Spleen (tissue), 11 donors: ENCODE results near the gene CCDC88B. TPM values are rescaled to one million over a fixed set of nuclear protein-coding genes. Genes with fewer than 3 reads are reported as not detected.
A peak's percentile ranks its signal among the peaks of the same experiment; 100 is the strongest.

Source experiments
- DNase-seq: peaks from one replicate; pipeline ENCODE4 v3.0.0-alpha.2; 2020
- H3K27ac ChIP-seq, 8 donors: fragments of 200-600 bp; sonication (generic) in 7 of 8; 1 replicate in 4 of 8; 2 replicates in 4 of 8; pipeline versions ENCODE4 v1.5.0 to v1.8.0; 2016 to 2021; ENCODE audit warnings: inconsistent platforms in 4 of 8, mild to moderate bottlenecking in 4 of 8, moderate library complexity in 1 of 8
- H3K27me3 ChIP-seq, 7 donors: fragments of 200-600 bp; sonication (generic) in 6 of 7; replicated peaks in 1 of 7; 1 replicate in 4 of 7; 2 replicates in 3 of 7; pipeline versions ENCODE4 v1.5.0 to v1.8.0; 2016 to 2021; ENCODE audit warnings: inconsistent platforms in 3 of 7, mild to moderate bottlenecking in 1 of 7
- H3K36me3 ChIP-seq, 6 donors: fragments of 200-600 bp; sonication (generic) in 5 of 6; 1 replicate in 4 of 6; 2 replicates in 2 of 6; pipeline versions ENCODE4 v1.5.0 to v1.8.0; 2016 to 2021; ENCODE audit warnings: inconsistent platforms in 2 of 6
- H3K4me1 ChIP-seq, 6 donors: fragments of 200-600 bp; sonication (generic) in 5 of 6; 1 replicate in 3 of 6; 2 replicates in 3 of 6; pipeline versions ENCODE4 v1.5.0 to v1.8.0; 2016 to 2021; ENCODE audit warnings: inconsistent platforms in 3 of 6
- H3K4me3 ChIP-seq, 8 donors: fragments of 200-600 bp; sonication (generic) in 7 of 8; 1 replicate in 4 of 8; 2 replicates in 4 of 8; pipeline versions ENCODE4 v1.5.0 to v1.8.0; 2016 to 2021; ENCODE audit warnings: inconsistent platforms in 4 of 8, mild to moderate bottlenecking in 4 of 8, moderate library complexity in 2 of 8
- H3K9me3 ChIP-seq, 8 donors: fragments of 200-600 bp; sonication (generic) in 7 of 8; 1 replicate in 4 of 8; 2 replicates in 4 of 8; pipeline versions ENCODE4 v1.5.0 to v1.8.0; 2016 to 2021; ENCODE audit warnings: inconsistent platforms in 4 of 8
- CTCF ChIP-seq, 11 experiments: fragments of 200-600 bp in 7 of 11; fragments of 450-650 bp in 4 of 11; sonication (generic) in 4 of 11; IDR thresholded peaks in 8 of 11; conservative IDR thresholded peaks in 3 of 11; 1 replicate in 7 of 11; 2 replicates in 4 of 11; pipeline versions ENCODE4 v1.4.0 to v1.8.0; 2016 to 2021; ENCODE audit warnings: antibody characterized with exemption in 11 of 11, inconsistent platforms in 4 of 11, mild to moderate bottlenecking in 1 of 11
- POLR2A ChIP-seq, 3 donors: fragments of 450-650 bp; IDR thresholded peaks; one replicate each; pipeline ENCODE4 v1.5.1; 2017; ENCODE audit warnings: antibody characterized with exemption in 3 of 3, mild to moderate bottlenecking in 1 of 3
- POLR2AphosphoS5 ChIP-seq, 3 donors: sonication (generic); formaldehyde crosslinking; IDR thresholded peaks; one replicate each; pipeline ENCODE4 v1.5.1; 2017; ENCODE audit warnings: antibody characterized with exemption in 3 of 3
- WGBS, 5 donors: extraction: QIAGEN DNeasy Blood & Tissue Kit in 3 of 5; methylation state at CpG; one replicate each; pipeline versions ENCODE4 v1.1.5 to v1.1.7; 2013 to 2018; 5-methylcytosine and 5-hydroxymethylcytosine counted together
- intact Hi-C: fragments of 100-400 bp; cut with DNase I; formaldehyde crosslinking; loops from one replicate; pipeline ENCODE4 v1.15.0; 2023; ENCODE audit warnings: low total_unique reads
- polyA plus RNA-seq, 3 donors: library from polyadenylated mRNA; stranded (reverse); fragments of 200-250 nt; gene quantifications; one replicate each; pipeline ENCODE4 v1.2.1, GENCODE V29; 2013
- total RNA-seq, 7 donors: library from RNA; depleted of rRNA in 3 of 7; stranded (reverse); fragments of >200 nt in 3 of 7; fragmentation: NEBNext Ultra II Directional in 4 of 7; extraction: Animal tissue kit (Norgen Biotek cat#: 25700) in 4 of 7; gene quantifications; one replicate each; pipeline versions ENCODE4 v1.1.0 to v1.2.1, GENCODE V29; 2016 to 2021
- donor health status: healthy with polysubstance abuse.
- donor health status: DM: no; HTN: no; CAD: no; lungs with moderate emphysema.
- donor health status: DM: no; HTN: no; CAD: no.
- donor health status: Bipolar disorder and iron deficiency.
- donor health status: healthy.
- donor health status: DM: no; HTN: no; CAD: no.
- donor health status: DM: yes; HTN: yes; CAD: no.

CCDC88B gene
- total and polyA plus RNA-seq, 10 donors: 64.3 to 638 (median 106) TPM

DNA sequence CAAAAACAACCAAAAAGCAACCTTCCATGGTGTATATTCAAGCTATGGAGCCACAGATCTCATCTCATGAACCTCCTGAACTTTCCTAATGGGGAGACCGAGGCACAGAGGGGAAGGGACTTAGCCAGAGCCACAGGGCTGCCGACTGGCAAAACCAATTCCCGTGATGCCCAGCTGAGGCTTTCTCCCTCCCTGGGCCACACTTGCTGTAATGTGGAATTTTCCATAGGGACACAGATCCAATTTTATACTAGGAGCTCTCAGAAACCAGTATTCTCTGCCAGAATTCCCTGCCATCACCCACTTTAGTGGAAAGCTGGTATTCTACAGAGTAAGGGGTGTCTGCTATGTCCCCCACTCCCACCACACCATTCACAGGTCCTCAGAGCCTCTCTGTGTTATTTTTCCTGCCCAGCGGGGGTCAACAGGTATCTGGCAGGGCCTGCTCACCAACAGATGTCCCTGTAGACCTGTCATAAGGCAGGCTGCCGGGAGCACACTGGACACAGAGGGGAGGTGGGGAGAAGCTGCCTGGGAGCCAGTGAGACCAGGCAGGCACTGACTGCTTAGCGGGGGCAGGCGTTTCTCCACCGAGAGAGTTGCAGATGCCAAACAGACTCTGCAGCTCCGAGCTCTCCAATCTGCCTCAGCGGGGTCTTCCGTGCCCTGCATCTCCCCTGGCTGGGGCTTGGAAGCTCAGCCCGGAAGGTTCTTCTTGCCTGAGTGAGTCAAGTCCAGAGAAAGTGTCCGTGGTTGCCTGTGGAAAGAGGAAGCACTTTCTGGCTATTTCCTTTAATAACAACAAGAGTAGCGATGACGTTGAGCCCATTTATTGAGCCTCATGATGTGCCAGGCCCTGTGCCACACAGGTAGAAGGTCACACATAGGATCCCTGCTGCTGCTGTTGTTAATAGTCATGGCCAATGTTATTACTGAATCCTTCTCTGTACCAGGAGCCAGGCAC is 45.3 kb downstream of the CCDC88B start:
- H3K9me3 ChIP-seq: peaks cover 0 to 4% (median 0%) of the 10 kb centered on the region in 8 donors
- peak overlapping the region in 1 of 8 donors; percentile 1 for H3K4me3 ChIP-seq
- no peak for TF ChIP-seq POLR2AphosphoS5 (IDR thresholded peaks at IDR 0.05)
- no peak for TF ChIP-seq CTCF (IDR thresholded peaks at IDR 0.05 in 8 of 11, conservative IDR thresholded peaks at IDR 0.05 in 3 of 11)
- no peak for TF ChIP-seq POLR2A (IDR thresholded peaks at IDR 0.05)
- peak overlapping the region in 3 of 8 donors; percentile 29 to 63 (median 43) for H3K27ac ChIP-seq
- H3K4me1 ChIP-seq: peaks cover 0 to 17% (median 11%) of the 10 kb centered on the region in 6 donors
- H3K27me3 ChIP-seq: no peaks in the 10 kb centered on the region
- intact Hi-C loops: no loop called here
- H3K36me3 ChIP-seq: no peaks in the 10 kb centered on the region
- WGBS, 5 donors: 47 to 63% (median 56%) methylated on average over 8 to 15 of the region's 15 CpGs
- no peak for DNase-seq

DNA sequence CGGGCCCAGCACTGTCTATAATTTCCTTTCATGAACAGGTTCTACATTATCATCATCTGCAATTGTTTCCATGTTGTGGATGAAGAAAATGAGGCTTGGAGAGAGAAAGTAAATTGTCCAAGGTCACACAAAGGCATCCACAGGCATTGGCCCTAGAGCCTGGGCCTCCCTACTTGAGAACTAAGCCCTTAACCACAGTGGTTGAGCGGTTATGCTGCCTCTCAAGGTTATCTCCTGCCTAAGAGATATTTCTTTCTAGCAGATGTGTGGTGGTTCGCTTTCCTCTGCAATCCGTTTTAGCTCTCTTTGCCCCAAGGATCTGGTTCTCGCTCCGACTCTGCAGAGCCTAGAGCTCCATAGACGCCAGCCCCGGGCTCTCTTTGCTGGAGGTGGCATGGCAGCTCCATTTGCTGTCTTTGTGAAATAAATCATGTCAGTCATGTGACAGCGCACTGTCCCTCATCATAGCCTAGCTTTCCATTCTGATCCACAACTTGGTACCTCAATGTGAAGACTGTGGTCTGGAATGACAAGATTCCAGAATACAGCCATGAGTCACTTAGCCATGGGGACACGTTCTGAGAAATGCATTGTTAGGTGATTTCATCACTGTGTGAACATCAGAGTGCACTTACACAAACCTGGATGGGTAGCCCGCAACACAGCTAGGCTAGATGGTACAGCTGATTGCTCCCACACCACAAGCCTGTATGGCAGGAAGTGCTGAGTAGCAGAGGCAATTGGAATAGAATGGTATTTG is 46.1 kb downstream of the CCDC88B start:
- H3K4me3 ChIP-seq: peak overlapping the region in 1 of 8 donors; percentile 1
- DNase-seq: no peak
- H3K36me3 ChIP-seq: no peaks in the 10 kb centered on the region
- intact Hi-C loops: no loop called here
- peak overlapping the region in 4 of 8 donors; percentile 25 to 63 (median 36) for H3K27ac ChIP-seq
- H3K9me3 ChIP-seq: peaks cover 0 to 4% (median 0%) of the 10 kb centered on the region in 8 donors
- H3K27me3 ChIP-seq: no peaks in the 10 kb centered on the region
- 72 to 81% (median 79%) methylated on average over 11 of the region's 11 CpGs for WGBS, 5 donors
- peaks cover 0 to 18% (median 13%) of the 10 kb centered on the region in 6 donors for H3K4me1 ChIP-seq
- TF ChIP-seq POLR2AphosphoS5 (IDR thresholded peaks at IDR 0.05) (no peak), POLR2A (IDR thresholded peaks at IDR 0.05) (no peak), CTCF (IDR thresholded peaks at IDR 0.05 in 8 of 11, conservative IDR thresholded peaks at IDR 0.05 in 3 of 11) (no peak)

- no peaks in the 10 kb centered on the region for H3K27me3 ChIP-seq
- no peaks in the 10 kb centered on the region for H3K36me3 ChIP-seq
- peaks cover 0 to 22% (median 14%) of the 10 kb centered on the region in 6 donors for H3K4me1 ChIP-seq
- no peak for TF ChIP-seq CTCF (IDR thresholded peaks at IDR 0.05 in 8 of 11, conservative IDR thresholded peaks at IDR 0.05 in 3 of 11)
- no peak for TF ChIP-seq POLR2AphosphoS5 (IDR thresholded peaks at IDR 0.05)
- no peak for TF ChIP-seq POLR2A (IDR thresholded peaks at IDR 0.05)
- H3K4me3 ChIP-seq: no peak overlapping the region
- H3K9me3 ChIP-seq: peaks cover 0 to 4% (median 0%) of the 10 kb centered on the region in 8 donors
- intact Hi-C loops: no loop called here
- no peak for DNase-seq
- no peak overlapping the region for H3K27ac ChIP-seq
These were observed 47.9 kb downstream of the CCDC88B start for GRCh38 chr11:64387916-64388315.
